AG04449 (cell line): ENCODE results near the gene HCST.

Experiments
- CTCF ChIA-PET: fragments of 350-600 bp; formaldehyde crosslinking; extraction: SDS; loops from one replicate; lab custom pipeline; 2021; ENCODE audit warnings: antibody characterized with exemption; lab: Yijun Ruan, JAX
- POLR2A ChIA-PET: fragments of 400-600, 350-600 bp; formaldehyde crosslinking; extraction: SDS; loops from one replicate; lab custom pipeline; 2020; ENCODE audit warnings: antibody characterized with exemption, inconsistent platforms; lab: Yijun Ruan, JAX
- DNase-seq: peaks from one replicate; pipeline ENCODE4 v3.0.0-alpha.2; 2010; ENCODE audit warnings: low read depth, low spot score
- H3K4me3 ChIP-seq: 2 replicates; pipeline ENCODE4 v1.5.1; 2011; ENCODE audit warnings: low read depth, mild to moderate bottlenecking, control low read depth, low read length
- TF ChIP-seq, protein P1 (sequence below): IDR thresholded peaks from one replicate; pipeline ENCODE4 v1.5.1; 2011; ENCODE audit warnings: mild to moderate bottlenecking, moderate library complexity, low read length, control low read depth, inconsistent platforms; ENCODE audit not compliant: insufficient read depth; ENCODE audit errors: missing control alignments

Gene HCST

DNA sequence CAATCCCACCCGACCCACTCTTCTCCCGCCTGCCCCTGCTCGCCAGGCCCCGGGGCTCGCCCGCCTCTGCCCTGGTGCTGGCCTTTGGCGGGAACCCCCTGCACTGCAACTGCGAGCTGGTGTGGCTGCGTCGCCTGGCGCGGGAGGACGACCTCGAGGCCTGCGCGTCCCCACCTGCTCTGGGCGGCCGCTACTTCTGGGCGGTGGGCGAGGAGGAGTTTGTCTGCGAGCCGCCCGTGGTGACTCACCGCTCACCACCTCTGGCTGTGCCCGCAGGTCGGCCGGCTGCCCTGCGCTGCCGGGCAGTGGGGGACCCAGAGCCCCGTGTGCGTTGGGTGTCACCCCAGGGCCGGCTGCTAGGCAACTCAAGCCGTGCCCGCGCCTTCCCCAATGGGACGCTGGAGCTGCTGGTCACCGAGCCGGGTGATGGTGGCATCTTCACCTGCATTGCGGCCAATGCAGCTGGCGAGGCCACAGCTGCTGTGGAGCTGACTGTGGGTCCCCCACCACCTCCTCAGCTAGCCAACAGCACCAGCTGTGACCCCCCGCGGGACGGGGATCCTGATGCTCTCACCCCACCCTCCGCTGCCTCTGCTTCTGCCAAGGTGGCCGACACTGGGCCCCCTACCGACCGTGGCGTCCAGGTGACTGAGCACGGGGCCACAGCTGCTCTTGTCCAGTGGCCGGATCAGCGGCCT is 37.9 kb downstream of the HCST start:
- TF ChIP-seq, protein P1, sequence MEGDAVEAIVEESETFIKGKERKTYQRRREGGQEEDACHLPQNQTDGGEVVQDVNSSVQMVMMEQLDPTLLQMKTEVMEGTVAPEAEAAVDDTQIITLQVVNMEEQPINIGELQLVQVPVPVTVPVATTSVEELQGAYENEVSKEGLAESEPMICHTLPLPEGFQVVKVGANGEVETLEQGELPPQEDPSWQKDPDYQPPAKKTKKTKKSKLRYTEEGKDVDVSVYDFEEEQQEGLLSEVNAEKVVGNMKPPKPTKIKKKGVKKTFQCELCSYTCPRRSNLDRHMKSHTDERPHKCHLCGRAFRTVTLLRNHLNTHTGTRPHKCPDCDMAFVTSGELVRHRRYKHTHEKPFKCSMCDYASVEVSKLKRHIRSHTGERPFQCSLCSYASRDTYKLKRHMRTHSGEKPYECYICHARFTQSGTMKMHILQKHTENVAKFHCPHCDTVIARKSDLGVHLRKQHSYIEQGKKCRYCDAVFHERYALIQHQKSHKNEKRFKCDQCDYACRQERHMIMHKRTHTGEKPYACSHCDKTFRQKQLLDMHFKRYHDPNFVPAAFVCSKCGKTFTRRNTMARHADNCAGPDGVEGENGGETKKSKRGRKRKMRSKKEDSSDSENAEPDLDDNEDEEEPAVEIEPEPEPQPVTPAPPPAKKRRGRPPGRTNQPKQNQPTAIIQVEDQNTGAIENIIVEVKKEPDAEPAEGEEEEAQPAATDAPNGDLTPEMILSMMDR = no peak
- ChIA-PET POLR2A (no interaction called here), CTCF (interaction anchor here (1.3 kb wide), 1 partner anchor 9 kb away, joined by 3 read pairs; no protein-coding TSS in a partner anchor)
- DNase-seq = no peak
- H3K4me3 ChIP-seq = no peak overlapping the region

DNA sequence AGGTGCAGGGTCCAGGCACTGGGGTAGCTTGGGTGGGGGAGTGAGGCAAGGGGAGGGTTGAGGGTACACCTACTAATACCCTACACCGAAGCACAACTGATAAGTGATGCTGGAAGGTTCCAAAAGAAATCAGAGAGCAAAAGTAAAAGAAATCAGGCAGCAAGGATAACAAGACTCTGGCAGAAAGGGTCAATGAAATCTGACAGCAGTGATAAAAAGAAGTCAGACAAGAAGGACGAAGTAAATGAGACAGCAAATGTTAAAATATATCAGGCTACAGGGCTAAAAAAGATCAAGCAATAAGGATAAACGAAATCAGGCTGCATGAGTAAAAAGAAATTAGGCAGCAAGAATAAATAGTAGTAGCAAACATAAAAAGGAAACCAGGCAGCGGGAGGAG is 38.5 kb downstream of the HCST start:
- no peak for DNase-seq
- ChIA-PET CTCF (interaction anchor here (1.0 to 1.3 kb wide), 2 partner anchors 9 to 10 kb away, joined by 3 to 4 read pairs; no protein-coding TSS in a partner anchor), POLR2A (no interaction called here)
- TF ChIP-seq, protein P1 = no peak
- no peak overlapping the region for H3K4me3 ChIP-seq

DNA sequence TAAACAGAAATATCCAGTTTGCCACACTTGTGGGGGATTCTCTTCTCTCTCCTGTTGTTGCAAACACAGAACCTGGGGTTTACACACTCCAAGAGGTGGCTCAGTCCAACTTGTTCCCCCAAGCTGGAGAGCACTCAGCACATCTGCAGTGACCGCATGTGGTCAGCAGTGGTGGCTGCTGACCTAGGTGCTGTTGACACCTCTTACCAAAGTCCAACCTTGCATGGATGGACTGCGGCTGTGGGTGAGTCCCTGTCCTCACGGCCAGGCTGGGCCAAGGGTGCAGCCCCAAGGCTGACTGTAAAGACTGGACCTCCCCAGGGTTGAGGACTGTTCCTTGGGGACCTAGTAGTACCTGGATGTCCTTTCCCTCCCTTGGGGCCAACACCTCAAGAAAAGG is 39.9 kb downstream of the HCST start:
- ChIA-PET CTCF (no interaction called here), POLR2A (no interaction called here)
- TF ChIP-seq, protein P1 = no peak
- no peak for DNase-seq
- no peak overlapping the region for H3K4me3 ChIP-seq

DNA sequence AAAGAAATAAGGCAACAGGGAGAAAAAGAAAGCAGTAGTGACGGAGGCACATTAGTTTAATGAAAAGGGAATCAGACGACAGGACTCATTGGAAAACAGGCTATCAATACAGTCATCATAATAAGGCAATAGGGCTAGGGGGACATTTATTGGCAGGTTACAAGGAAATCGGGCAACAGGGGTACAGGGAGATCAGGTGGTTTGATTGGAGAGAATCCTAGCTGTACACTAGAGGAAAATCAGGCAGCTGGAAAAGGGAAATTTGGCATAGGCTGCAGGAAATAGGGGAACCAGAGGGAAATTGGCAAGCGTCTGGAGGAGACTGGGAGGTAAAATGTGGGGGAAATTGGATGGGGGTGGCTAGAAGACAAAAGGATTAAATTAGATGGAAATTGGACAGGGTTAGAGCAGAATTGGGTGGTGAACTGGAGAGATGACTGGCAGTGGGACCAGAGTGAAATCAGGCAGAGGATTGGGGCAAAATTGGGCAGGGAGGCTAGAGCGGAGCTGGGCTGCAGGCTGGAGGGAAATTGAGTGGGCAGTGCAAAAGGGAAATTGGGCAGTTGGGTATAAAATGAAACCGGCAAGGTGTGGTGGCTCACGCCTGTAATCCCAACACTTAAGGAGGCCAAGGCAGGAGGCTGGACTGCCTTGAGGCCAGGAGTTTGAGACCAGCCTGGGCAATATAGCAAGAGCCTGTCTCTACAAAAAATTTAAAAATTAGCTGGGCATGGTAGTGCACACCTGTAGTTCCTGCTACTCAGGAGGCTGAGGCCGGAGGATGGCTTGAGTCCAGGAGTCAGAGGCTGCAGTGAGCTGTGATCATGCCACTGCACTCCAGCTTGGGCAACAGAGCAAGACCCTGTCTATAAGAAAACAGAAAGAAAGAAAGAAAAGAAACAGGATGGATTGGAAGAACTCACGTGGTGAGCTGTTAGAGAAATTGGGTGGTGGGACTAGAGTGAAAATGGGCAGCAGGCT is 41.3 kb downstream of the HCST start:
- H3K4me3 ChIP-seq = no peak overlapping the region
- TF ChIP-seq, protein P1 = no peak
- ChIA-PET POLR2A (no interaction called here), CTCF (no interaction called here)
- DNase-seq = no peak

DNA sequence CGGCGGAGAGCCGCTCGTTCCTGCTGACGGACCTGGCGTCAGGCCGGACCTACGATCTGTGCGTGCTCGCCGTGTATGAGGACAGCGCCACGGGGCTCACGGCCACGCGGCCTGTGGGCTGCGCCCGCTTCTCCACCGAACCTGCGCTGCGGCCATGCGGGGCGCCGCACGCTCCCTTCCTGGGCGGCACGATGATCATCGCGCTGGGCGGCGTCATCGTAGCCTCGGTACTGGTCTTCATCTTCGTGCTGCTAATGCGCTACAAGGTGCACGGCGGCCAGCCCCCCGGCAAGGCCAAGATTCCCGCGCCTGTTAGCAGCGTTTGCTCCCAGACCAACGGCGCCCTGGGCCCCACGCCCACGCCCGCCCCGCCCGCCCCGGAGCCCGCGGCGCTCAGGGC is 42.2 kb downstream of the HCST start:
- no peak for DNase-seq
- TF ChIP-seq, protein P1 = no peak
- H3K4me3 ChIP-seq = no peak overlapping the region
- ChIA-PET POLR2A (no interaction called here), CTCF (no interaction called here)

DNA sequence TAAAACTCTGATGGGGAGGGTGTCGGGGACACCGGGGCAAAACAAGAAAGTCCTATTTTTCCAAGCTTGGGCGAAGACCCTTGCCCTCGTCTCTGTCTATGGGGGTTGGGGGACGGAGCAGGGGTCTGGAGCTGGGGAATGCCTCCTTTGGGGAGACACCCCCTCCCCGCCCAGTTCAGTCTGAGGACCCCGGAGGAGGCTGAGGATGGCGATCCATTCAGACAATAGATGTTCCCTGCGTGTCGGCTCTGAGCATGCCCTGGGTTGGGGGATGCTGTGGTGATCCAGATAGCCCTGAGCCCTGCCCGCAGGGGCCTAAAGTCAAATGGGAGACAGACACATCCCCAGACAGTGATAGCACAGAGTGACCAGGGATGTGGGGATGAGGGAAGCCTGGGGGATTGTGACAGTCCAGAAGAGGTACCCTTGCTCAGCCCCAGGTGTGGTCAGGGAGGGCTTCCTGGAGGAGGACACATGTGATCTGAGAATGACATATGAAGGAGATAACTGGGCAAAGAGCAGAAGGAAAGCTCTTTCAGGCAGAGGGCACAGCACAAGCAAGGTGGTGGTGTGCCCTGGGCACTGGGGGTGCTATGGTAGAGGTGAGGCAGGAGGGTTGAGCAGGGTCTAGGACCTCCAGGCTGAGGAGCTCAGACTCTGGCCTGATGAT is 42.9 kb downstream of the HCST start:
- CTCF ChIA-PET = interaction anchor here (1.2 kb wide), 1 partner anchor 13 kb away, joined by 6 read pairs; no protein-coding TSS in a partner anchor
- H3K4me3 ChIP-seq = no peak overlapping the region
- DNase-seq = no peak
- TF ChIP-seq, protein P1 = no peak
- POLR2A ChIA-PET = no interaction called here
